GM21576 (cell line): ENCODE data around the gene HBG1.
"Not testable (repeated sequence)": the region's sequence is repeated elsewhere in the genome, so short reads cannot be mapped to it uniquely, and the experiment has no call there.

ENCODE experiments used
- ATAC-seq: cut with Tn5 transposase; IDR thresholded peaks from one replicate; pipeline ENCODE4 v1.9.1; 2021; ENCODE audit warnings: mild to moderate bottlenecking, moderate library complexity; ENCODE audit not compliant: unreplicated experiment

HBG1 gene

DNA sequence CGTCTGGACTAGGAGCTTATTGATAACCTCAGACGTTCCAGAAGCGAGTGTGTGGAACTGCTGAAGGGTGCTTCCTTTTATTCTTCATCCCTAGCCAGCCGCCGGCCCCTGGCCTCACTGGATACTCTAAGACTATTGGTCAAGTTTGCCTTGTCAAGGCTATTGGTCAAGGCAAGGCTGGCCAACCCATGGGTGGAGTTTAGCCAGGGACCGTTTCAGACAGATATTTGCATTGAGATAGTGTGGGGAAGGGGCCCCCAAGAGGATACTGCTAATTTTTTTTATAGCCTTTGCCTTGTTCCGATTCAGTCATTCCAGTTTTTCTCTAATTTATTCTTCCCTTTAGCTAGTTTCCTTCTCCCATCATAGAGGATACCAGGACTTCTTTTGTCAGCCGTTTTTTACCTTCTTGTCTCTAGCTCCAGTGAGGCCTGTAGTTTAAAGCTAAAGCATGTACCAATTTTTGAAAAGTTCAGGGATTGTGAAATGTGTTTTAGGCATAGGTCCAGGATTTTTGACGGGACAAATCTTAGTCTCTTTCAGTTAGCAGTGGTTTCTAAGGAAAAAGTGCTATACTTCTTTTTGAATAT, at the start of gene HBG1:
Gene HBG1 (minus strand): TSS at position 51 of the 590 bp plus-strand sequence. CDS start 53 bp downstream, outside the sequence.
- not testable (repeated sequence) for ATAC-seq

DNA sequence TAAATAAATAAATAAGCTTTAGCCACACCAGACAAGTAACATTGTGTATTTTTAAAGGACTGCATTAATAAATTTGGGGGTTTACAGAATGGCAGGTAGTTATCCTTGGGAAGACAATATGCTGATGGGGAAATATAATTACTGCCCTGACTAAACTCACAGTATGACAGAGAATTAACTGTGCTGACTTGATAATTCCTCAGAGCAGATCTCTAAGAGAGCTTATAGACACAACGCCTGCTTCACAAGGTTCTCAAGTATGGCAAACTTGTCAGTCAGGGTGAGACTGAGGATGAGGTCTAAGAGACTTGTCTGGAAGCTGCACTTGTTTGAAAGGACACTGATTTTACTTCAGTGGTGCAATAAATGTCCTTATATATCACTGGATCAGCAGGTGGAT, 48.8 kb upstream of the HBG1 start:
- ATAC-seq, result no peak

DNA sequence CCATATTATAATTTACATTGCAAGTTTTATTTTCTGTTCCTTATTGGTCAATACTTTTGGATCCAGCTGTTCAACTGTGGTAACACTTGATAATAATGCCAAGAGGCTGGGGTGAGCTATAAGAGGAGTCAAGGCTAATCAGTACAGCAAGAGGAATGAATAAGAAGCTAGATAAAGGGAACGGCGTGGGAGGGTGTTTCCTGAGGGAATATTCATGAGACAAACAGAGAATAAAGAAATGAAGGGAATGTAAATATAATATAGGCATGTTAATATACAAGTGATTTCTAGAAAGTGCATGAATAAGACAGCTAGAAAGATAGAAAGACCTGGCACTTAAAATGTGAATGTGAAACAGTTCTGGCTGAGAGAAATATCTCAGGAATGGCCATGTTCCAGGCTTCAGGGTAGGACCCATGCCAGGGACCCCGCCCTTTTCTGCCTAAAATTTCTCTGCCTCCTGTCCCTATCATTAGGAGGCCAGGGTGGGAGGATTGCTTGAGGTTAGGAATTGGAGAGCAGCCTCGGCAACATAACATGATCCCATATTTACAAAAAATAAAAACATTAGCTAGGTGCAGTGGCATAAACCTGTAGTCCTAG, 48.2 kb upstream of the HBG1 start:
- ATAC-seq, result no peak

DNA sequence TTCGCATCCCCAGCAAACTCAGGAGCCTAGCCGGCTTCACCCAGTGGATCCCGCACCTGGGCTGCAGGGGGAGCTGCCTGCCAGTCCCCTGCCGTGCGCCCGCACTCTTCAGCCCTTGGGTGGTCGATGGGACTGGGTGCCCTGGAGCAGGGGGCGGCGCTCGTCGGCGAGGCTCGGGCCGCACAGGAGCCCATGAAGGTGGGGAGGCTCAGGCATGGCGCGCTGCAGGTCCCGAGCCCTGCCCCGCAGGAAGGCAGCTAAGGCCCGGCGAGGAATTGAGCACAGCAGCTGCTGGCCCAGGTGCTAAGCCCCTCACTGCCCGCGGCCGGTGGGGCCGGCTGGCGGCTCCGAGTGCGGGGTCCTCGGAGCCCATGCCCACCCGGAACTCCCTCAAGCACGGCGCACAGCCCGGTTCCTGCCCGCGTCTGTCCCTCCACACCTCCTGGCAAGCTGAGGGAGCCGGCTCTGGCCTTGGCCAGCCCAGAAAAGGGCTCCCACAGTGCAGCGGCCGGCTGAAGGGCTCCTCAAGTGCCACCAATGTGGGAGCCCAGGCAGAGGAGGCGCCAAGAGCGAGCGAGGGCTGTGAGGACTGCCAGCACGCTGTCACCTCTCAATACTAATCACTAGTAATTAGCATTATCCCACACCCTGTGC, 44.8 kb upstream of the HBG1 start:
- not testable (repeated sequence) for ATAC-seq

DNA sequence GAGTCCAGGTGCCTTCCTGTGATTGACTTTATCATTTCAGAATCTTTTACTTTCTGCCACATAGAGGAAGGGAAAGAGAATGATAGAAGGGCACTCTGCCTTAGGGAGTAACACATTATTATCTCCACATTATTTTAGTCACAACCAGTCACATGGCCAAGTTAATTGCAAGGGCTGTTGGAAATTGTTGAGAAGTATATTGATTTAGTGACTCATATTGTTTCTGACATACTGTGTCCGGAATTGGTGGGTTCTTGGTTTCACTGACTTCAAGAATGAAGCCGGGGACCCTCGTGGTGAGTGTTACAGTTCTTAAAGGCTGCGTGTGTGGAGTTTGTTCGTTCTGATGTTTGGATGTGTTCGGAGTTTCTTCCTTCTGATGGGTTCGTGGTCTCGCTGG, 43.4 kb upstream of the HBG1 start:
- no peak for ATAC-seq

DNA sequence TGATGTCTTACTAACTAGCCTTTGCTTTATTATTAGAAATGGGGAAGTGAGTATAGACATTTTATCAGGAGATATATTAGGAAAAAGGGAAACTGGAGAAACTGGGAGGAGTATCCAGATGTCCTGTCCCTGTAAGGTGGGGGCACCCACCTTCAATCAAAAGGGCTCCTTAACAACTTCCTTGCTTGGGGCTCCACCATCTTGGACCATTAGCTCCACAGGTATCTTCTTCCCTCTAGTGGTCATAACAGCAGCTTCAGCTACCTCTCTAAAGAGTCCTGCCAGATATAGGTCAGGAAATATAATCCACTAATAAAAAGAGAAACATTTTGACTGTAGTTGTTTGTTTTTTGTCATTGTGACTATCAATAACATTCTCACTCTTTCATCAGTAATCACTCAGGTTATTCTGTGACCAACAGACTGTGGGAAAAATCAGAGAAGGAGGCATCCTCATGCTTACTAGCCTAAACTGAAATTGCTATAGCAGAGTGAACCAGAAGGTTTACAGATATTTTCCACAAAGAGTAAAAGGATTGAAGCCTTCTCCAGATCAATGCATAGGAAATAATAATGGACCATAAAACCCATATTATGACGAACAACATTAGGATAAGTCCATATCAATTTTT, 41.7 kb upstream of the HBG1 start:
- ATAC-seq, result peak; percentile 93

DNA sequence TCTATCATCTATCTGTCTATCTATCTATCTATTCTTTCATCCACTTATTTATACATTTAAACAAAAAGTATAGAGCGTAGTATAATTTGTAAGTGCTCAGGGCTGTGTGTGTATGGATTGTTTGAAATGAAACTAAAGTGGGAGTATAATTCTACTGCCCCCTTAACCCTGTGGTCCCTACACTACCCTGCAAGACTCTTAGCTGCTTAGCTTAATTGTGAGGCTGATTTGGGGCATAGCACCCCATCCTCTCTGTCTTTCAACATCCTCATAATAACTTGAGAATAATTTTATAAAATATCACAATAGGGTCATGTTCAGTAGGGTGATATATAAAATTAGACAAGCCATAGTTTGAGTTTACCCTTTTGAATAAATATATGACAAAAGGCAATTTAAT, 40.4 kb upstream of the HBG1 start:
- no peak for ATAC-seq

DNA sequence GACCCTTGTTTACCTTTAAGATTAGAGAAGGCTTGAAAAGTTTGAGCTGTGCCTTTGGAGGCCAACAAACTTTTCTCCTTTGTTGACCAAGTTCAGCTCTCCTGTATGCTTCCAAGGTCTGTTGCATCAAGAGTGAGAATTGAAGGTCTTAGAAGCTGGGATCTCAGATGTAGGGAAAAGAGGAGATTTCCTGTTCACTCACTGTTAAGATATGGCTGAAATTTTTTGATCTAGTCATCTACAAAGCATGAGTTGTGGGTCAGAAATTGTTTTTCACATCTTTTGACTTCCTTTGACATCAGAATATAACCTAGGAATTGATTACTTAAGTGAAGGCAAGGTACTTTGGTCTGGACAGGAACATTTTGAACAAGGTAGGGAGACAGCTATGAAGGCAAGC, 40.0 kb upstream of the HBG1 start:
- no peak for ATAC-seq

DNA sequence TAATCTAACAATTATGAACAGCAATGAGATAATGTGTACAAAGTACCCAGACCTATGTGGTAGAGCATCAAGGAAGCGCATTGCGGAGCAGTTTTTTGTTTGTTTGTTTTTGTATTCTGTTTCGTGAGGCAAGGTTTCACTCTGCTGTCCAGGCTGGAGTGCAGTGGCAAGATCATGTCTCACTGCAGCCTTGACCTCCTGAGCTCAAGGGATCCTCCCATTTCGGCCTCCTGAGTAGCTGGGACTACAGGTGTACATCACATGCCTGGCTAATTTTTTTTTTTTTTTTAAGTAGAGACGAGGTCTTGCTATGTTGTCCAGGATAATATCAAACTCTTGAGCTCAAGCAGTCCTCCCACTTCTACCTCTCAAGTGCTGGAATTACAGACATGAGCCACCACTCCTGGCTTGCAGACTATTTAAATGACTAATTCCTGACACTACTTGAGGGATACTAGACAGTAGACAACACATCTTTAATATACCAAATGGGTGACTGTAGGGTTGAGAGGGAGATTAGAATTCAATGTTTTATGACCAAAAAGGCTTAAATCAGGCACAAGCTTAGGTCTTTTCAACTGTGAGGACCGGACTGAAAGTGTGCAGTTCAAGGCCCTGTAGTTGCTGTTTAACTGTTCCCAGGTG, 39.4 kb upstream of the HBG1 start:
- ATAC-seq, result no peak

DNA sequence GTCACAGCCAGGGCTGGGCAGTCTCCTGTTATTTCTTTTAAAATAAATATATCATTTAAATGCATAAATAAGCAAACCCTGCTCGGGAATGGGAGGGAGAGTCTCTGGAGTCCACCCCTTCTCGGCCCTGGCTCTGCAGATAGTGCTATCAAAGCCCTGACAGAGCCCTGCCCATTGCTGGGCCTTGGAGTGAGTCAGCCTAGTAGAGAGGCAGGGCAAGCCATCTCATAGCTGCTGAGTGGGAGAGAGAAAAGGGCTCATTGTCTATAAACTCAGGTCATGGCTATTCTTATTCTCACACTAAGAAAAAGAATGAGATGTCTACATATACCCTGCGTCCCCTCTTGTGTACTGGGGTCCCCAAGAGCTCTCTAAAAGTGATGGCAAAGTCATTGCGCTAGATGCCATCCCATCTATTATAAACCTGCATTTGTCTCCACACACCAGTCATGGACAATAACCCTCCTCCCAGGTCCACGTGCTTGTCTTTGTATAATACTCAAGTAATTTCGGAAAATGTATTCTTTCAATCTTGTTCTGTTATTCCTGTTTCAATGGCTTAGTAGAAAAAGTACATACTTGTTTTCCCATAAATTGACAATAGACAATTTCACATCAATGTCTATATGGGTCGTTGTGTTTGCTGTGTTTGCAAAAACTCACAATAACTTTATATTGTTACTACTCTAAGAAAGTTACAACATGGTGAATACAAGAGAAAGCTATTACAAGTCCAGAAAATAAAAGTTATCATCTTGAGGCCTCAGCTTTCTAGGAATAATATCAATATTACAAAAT, 38.6 kb upstream of the HBG1 start:
- no peak for ATAC-seq

DNA sequence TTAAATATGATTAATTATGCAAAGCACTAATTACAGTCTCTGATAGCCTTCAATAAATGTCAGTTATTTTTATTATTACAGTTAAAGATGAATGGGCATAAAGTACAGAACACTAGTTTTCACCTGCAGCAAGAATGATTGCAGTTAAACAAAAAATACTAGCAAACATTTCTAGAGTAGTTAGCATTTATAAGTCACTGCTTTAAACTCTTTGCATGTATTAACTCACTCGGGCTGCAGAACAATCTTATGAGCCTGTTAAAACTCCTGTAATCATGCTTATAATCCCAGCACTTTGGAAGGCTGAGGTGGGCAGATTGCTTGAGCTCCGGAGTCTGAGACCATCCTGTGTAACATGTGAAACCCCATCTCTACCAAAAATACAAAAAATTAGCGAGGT, 37.2 kb upstream of the HBG1 start:
- ATAC-seq, result no peak

DNA sequence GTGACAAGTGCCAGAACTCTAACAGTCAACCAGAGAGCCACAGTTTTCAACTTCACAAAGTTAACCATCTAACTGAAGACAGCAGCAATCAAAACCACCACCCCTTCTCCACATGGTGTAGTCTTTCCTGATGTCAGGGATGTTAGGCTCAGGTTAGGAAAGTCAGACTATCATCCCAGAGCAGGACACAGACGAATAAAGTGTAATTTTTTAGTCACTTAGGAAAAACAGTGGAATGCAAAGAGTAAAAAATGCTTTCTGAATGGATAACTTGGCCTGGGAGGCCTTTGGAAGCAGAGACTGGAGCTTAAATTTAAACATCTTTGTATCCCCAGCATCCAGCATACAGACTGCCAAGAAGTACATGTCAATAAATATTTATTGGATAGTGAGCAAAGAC, 36.7 kb upstream of the HBG1 start:
- no peak for ATAC-seq

DNA sequence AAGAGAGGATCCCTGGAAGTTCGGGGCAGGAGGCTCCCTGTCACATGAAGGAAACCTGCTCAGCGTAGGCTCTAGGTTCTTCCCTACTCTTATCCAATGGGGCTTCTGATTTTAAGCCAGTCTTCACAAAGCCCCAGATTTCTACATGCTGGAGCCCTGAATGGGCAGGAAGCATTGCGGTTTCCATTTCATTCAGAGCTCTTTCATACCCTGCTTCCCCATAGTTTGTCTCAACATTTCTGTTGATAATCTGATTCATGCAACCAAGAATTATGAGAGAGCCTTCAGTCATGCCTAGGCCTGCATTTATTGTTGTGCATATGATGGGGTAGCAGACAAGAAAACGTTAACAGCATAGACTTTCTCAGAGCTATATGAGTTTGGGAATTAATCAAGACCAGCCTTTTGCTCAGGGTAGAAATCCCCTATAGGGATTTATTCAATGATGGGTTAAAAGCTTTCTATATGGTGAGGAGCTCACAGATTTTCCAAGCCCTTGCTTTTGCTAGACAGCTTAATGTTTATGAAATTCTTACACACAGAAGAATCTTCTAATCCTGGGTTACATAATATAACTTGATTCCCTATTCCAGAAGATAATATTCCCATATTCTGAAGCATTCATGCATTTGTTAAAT, 36.2 kb upstream of the HBG1 start:
- no peak for ATAC-seq

DNA sequence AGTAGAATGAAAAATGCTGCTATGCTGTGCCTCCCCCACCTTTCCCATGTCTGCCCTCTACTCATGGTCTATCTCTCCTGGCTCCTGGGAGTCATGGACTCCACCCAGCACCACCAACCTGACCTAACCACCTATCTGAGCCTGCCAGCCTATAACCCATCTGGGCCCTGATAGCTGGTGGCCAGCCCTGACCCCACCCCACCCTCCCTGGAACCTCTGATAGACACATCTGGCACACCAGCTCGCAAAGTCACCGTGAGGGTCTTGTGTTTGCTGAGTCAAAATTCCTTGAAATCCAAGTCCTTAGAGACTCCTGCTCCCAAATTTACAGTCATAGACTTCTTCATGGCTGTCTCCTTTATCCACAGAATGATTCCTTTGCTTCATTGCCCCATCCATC, 35.0 kb upstream of the HBG1 start:
- no peak for ATAC-seq

DNA sequence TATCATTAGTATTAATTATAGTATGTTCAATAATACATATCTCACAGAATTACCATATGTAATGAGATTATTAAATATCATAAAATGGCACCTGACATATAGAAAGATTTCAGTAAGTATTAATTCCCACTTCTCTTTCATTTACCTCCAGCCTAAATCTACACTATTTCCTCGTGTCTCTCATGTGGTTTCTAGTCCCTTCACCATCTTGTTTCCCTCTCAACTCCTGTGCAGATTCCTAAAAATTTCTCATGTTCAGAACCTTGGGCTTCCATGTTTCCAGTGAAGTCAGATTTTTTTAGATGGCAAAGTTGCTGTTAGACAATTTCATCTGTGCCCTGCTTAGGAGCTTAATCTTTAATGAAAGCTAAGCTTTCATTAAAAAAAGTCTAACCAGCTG, 34.2 kb upstream of the HBG1 start:
- ATAC-seq, result no peak

DNA sequence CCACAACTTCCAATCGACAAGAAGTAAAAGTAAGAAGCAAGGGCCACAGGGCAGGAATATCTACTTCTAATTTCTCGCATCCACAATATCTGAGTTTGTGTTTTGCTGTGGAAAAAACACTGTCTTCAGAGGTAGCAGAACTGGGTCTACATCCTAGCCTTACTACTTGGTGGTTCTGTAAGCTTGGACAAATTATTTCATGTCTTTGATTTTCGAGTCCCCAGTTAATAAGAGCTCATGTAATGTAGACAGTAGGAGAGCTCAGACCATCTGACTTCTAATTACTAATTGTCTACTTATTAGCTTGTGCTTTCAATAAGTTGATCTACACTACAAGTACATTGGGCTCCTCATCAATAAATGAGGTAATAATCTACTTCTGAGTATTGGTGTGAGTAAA, 33.4 kb upstream of the HBG1 start:
- no peak for ATAC-seq

DNA sequence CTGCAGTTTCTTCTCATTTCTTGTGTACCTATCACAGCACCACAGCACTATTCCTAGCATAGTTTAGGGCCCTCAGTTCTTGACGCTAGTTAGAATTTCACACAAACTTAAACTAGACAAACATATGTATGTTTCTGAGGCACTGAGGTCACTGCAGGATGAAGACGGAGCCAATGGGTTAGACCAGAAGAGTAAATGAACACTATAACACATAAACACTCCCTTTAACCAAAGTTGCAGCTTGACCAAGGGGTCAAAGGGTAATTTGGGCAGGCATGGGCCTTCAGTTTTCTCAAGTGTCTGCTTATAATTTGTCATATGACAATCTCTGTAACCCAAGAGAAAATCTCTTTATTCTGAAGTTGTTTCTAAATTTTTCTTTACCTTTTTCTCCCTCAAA, 33.0 kb upstream of the HBG1 start:
- no peak for ATAC-seq

DNA sequence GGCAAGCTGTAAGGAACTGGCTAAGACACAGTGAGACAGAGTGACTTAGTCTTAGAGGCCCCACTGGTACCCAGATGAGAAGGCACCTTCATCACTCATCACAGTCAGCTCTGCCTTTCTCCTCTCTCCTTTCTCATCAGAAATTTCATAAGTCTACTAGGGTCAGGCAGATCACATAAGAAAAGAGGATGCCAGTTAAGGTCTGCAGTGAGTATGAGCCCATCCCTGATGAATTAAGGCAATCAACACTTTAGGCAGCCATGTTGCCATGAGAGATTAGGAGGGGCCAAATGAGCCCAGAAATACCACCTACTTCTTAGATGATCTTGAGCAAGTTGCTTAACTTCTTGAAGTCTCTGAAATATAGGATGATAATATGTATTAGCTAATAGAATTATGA, 31.9 kb upstream of the HBG1 start:
- ATAC-seq, result no peak

DNA sequence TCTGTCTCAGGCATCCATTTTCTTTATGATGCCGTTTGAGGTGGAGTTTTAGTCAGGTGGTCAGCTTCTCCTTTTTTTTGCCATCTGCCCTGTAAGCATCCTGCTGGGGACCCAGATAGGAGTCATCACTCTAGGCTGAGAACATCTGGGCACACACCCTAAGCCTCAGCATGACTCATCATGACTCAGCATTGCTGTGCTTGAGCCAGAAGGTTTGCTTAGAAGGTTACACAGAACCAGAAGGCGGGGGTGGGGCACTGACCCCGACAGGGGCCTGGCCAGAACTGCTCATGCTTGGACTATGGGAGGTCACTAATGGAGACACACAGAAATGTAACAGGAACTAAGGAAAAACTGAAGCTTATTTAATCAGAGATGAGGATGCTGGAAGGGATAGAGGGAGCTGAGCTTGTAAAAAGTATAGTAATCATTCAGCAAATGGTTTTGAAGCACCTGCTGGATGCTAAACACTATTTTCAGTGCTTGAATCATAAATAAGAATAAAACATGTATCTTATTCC, 31.0 kb upstream of the HBG1 start:
- ATAC-seq, result peak; percentile 90

DNA sequence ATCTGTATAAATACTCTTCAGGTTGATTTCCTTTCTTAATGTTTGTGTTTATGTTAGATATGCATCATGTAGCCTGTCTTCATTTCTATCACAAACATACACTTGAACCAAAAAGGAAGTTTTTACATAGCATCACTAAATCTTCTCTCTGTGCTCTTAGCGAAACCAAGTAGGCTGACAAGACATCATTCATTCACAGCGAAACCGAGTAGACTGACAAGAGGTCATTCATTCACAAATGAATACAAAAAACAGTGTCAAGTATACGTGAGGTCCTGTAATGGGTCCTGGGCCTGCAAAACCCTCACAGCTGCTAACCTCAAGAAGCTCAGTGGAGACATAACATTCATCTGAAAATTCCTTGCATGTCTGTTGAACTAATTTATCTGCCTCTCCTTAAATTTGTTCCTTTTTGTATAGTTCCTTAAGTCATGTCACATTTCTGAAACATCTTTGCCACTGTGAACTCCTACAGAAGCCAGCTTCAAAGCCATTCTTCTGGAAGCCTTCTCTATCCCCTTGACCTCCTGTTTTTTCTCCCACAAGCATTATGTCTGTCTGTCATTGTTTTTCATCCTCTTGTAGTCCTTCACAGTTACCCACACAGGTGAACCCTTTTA, 29.9 kb upstream of the HBG1 start:
- no peak for ATAC-seq
